GM21360 (cell line): ENCODE measurements around the gene FCHO1.
A peak's percentile ranks its signal among the peaks of the same experiment; 100 is the strongest.

Source experiments
- ATAC-seq: cut with Tn5 transposase; IDR thresholded peaks from one replicate; pipeline ENCODE4 v1.9.1; 2021; ENCODE audit warnings: mild to moderate bottlenecking, moderate library complexity; ENCODE audit not compliant: unreplicated experiment

FCHO1 gene

GRCh38 chr19:17751103-17751911 is at the start of gene FCHO1:
Gene FCHO1 (plus strand): TSS chr19:17751477. CDS start chr19:17755165, 3,688 bp downstream.
- ATAC-seq: peak; percentile 35

- no peak for ATAC-seq
These were observed 47.3 kb upstream of the FCHO1 start for GRCh38 chr19:17703824-17704463.

- no peak for ATAC-seq
These were observed 44.5 kb upstream of the FCHO1 start for GRCh38 chr19:17706750-17707181.

- ATAC-seq: no peak
These were observed 39.4 kb upstream of the FCHO1 start for GRCh38 chr19:17711851-17712250.

GRCh38 chr19:17716309-17716929 is 34.9 kb upstream of the FCHO1 start:
- ATAC-seq: no peak

- ATAC-seq: no peak
These were observed 32.7 kb upstream of the FCHO1 start for GRCh38 chr19:17718550-17718946.

- ATAC-seq: peak; percentile 66
These were observed 32.1 kb upstream of the FCHO1 start, which contains the start of gene MAP1S for GRCh38 chr19:17718947-17719711. Gene MAP1S (plus strand): TSS chr19:17719480. CDS start chr19:17719503, 23 bp downstream.

- ATAC-seq: peak; percentile 23
These were observed 31.4 kb upstream of the FCHO1 start for GRCh38 chr19:17719730-17720400.

- no peak for ATAC-seq
These were observed 30.8 kb upstream of the FCHO1 start for GRCh38 chr19:17720440-17720839.

- no peak for ATAC-seq
These were observed 30.1 kb upstream of the FCHO1 start for GRCh38 chr19:17721111-17721628.

GRCh38 chr19:17721821-17722220 is 29.5 kb upstream of the FCHO1 start:
- ATAC-seq: no peak

- ATAC-seq: no peak
These were observed 28.5 kb upstream of the FCHO1 start for GRCh38 chr19:17722655-17723240.

GRCh38 chr19:17724655-17725054 is 26.6 kb upstream of the FCHO1 start:
- ATAC-seq: no peak

- no peak for ATAC-seq
These were observed 25.7 kb upstream of the FCHO1 start for GRCh38 chr19:17725422-17726078.

- ATAC-seq: no peak
These were observed 25.0 kb upstream of the FCHO1 start for GRCh38 chr19:17726136-17726741.

GRCh38 chr19:17726964-17727773 is 24.1 kb upstream of the FCHO1 start:
- ATAC-seq: no peak

GRCh38 chr19:17727843-17728242 is 23.4 kb upstream of the FCHO1 start:
- ATAC-seq: no peak

GRCh38 chr19:17733127-17733526 is 18.1 kb upstream of the FCHO1 start:
- ATAC-seq: no peak
